ENCODE results near the gene SIAH1. TPM values are rescaled to one million over a fixed set of nuclear protein-coding genes. Genes with fewer than 3 reads are reported as not detected.

Gene SIAH1
- total RNA-seq, 1 experiment from 2014 or later: 33.2 TPM

GRCh38 chr16:48433850-48434530, 48.8 kb upstream of the SIAH1 start:
- no CpG with 5 or more reads among the region's 5 CpGs for WGBS (ENCODE audit: extremely low coverage, insufficient read length, low lambda C conversion rate)
- Histone ChIP-seq H3K4me1 (ENCODE audit: insufficient read depth, low read length) (peaks cover 5% of the 10 kb centered on the region; the same call in 1 of the 2 replicates), H2BK120ac (ENCODE audit: low read depth, low read length, poor library complexity, severe bottlenecking) (no peak overlapping the region), H3K18ac (ENCODE audit: insufficient read length, low read depth, low read length) (no peak overlapping the region), H3K79me2 (ENCODE audit: insufficient read depth, low read length) (no peaks in the 10 kb centered on the region), H3K23me2 (ENCODE audit: insufficient read length, low read depth, low read length, poor library complexity, severe bottlenecking) (no peaks in the 10 kb centered on the region), H3K4me2 (ENCODE audit: insufficient read depth, insufficient read length, low read length) (no peak overlapping the region), H3K23ac (ENCODE audit: insufficient read length, low read depth, low read length) (no peak overlapping the region), H4K8ac (replicated peaks; ENCODE audit: insufficient read length, low read depth, low read length) (no peak overlapping the region), H3K9me3 (ENCODE audit: control insufficient read depth, low read depth, low read length) (no peaks in the 10 kb centered on the region), H2BK20ac (ENCODE audit: low read depth, low read length, poor library complexity, severe bottlenecking) (no peak overlapping the region), H4K5ac (ENCODE audit: insufficient read length, low read depth, low read length) (no peak overlapping the region), H3K56ac (ENCODE audit: insufficient read length, low read depth, low read length) (no peak overlapping the region), H2AK5ac (ENCODE audit: insufficient read length, low read length) (no peak overlapping the region), H3K79me1 (ENCODE audit: insufficient read depth, low read depth, low read length, poor library complexity, severe bottlenecking) (no peaks in the 10 kb centered on the region), H3K4ac (ENCODE audit: low read depth, low read length) (no peak overlapping the region), H3T11ph (ENCODE audit: low read length) (no peak overlapping the region), H2BK12ac (ENCODE audit: insufficient read length, low read depth, low read length) (no peak overlapping the region), H2BK15ac (ENCODE audit: low read depth, low read length) (no peak overlapping the region), H4K91ac (ENCODE audit: insufficient read length, low read depth, low read length) (no peak overlapping the region), H4K20me1 (ENCODE audit: control insufficient read depth, insufficient read depth, insufficient read length) (no peaks in the 10 kb centered on the region), H3K27me3 (ENCODE audit: insufficient read depth, low read length) (no peaks in the 10 kb centered on the region), H3K27ac (ENCODE audit: insufficient read length, low read depth, low read length) (no peak overlapping the region), H2BK5ac (ENCODE audit: insufficient read length, low read length) (no peak overlapping the region), H2AFZ (ENCODE audit: low read length) (no peak overlapping the region), H3K9ac (ENCODE audit: extremely low read depth, insufficient read length, low read length) (no peak overlapping the region), H3K14ac (ENCODE audit: insufficient read depth, low read length) (no peak overlapping the region)
- Mint-ChIP-seq H3K9me3 (no peaks in the 10 kb centered on the region; a peak in 1 of 5 replicates), H3K36me3 (ENCODE audit: insufficient read depth in 1 of 3, low read depth in 3 of 3) (no peaks in the 10 kb centered on the region), H3K4me1 (peaks cover 6 to 7% of the 10 kb centered on the region in 2 experiments), H3K27me3 (ENCODE audit: low read depth) (peaks cover 2% of the 10 kb centered on the region; the same call in 1 of the 2 replicates), H3K4me3 (no peak overlapping the region), H3K27ac (no peak overlapping the region)
- TF ChIP-seq CTCF (conservative IDR thresholded peaks at IDR 0.05): no peak
- no peak for DNase-seq
